ENCODE data around the gene MSLN. TPM values are rescaled to one million over a fixed set of nuclear protein-coding genes. Genes with fewer than 3 reads are reported as not detected.

MSLN gene
- total RNA-seq, 1 experiment from 2014 or later: not detected

DNA sequence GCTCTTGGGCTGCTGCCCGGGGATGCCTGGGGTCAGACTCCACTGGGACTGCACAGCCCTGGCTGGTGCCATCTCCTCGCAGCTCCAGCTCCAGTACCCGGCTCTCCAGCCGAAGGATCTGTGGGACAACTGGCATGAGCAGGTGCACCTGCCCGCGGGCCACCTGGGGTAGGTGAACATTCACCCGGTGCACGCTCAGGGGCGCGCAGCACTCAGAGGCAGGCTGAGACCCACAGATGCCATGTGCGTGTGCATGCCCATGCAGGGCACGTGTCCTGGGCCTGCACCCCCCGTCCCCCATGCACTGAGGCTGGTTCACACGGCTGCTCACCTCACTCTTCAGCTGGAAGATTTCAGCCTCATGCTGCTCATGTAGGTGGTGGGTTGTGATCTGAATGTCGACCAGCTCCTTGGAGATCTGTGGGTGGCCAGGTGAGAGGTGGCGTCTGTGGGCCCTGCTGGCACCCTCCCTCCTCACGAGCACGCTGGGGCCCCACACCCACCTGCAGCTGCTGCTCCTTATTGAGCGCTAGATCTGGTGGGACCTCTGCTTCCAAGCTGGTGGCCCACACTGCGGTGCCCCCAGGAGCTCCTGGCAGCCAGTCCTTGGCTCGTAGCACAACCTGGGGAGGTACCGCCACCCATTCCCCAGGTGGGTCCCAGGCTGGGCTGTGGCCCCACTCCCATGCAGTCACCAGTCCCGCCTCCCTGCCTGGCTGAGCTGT is 34.9 kb upstream of the MSLN start:
- 0 out of 2 replicates have a peak, but pooled peaks cover 6% of the 10 kb centered on the region for H3K36me3 ChIP-seq (ENCODE audit: insufficient read depth, low read length)
- H3K9me3 ChIP-seq (ENCODE audit: low read length): no peaks in the 10 kb centered on the region
- DNase-seq: peak; percentile 72
- H3K79me2 ChIP-seq (ENCODE audit: low read length): peaks cover 33% of the 10 kb centered on the region
- H3K27me3 ChIP-seq (ENCODE audit: low read length): no peaks in the 10 kb centered on the region
- H2AFZ ChIP-seq (ENCODE audit: low read length): no peak overlapping the region
- H3K4me3 ChIP-seq (ENCODE audit: low read length): peak overlapping the region; percentile 73
- peak overlapping the region; percentile 89 for H3K4me2 ChIP-seq (ENCODE audit: low read depth, low read length, poor library complexity, severe bottlenecking)
- peak overlapping the region; percentile 75 for H3K9ac ChIP-seq (ENCODE audit: low read length)
- peaks cover 8% of the 10 kb centered on the region for H4K20me1 ChIP-seq (ENCODE audit: insufficient read depth, low read depth, low read length)
- H3K9me2 ChIP-seq (replicated peaks; ENCODE audit: insufficient read depth, low read length): no peaks in the 10 kb centered on the region
- H3K27ac ChIP-seq (ENCODE audit: low read length): peak overlapping the region; percentile 91
- peaks cover 83% of the 10 kb centered on the region for H3K4me1 ChIP-seq (ENCODE audit: low read length)

DNA sequence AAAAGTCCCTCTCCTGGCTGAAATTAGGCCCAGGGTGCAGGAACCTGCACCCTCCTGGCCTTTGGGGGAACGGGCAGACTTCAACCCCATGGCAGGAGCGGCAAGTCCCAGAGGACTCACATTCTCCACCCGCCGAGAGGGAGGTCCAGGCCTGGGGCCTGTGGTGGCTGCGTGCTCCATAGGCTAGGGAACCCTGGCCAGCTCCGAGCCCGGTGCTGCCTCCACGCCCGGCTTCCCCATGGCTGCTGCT is 34.4 kb upstream of the MSLN start:
- H4K20me1 ChIP-seq (ENCODE audit: insufficient read depth, low read depth, low read length): peaks cover 8% of the 10 kb centered on the region
- H3K9me2 ChIP-seq (replicated peaks; ENCODE audit: insufficient read depth, low read length): no peaks in the 10 kb centered on the region
- peak overlapping the region; percentile 89 for H3K4me2 ChIP-seq (ENCODE audit: low read depth, low read length, poor library complexity, severe bottlenecking)
- peak overlapping the region; percentile 91 for H3K27ac ChIP-seq (ENCODE audit: low read length)
- H3K4me3 ChIP-seq (ENCODE audit: low read length): peak overlapping the region; percentile 73
- H2AFZ ChIP-seq (ENCODE audit: low read length): no peak overlapping the region
- H3K9me3 ChIP-seq (ENCODE audit: low read length): no peaks in the 10 kb centered on the region
- no peak for DNase-seq
- no peaks in the 10 kb centered on the region for H3K27me3 ChIP-seq (ENCODE audit: low read length)
- H3K36me3 ChIP-seq (ENCODE audit: insufficient read depth, low read length): 0 out of 2 replicates have a peak, but pooled peaks cover 6% of the 10 kb centered on the region
- H3K9ac ChIP-seq (ENCODE audit: low read length): peak overlapping the region; percentile 75
- peaks cover 88% of the 10 kb centered on the region for H3K4me1 ChIP-seq (ENCODE audit: low read length)
- H3K79me2 ChIP-seq (ENCODE audit: low read length): peaks cover 33% of the 10 kb centered on the region

DNA sequence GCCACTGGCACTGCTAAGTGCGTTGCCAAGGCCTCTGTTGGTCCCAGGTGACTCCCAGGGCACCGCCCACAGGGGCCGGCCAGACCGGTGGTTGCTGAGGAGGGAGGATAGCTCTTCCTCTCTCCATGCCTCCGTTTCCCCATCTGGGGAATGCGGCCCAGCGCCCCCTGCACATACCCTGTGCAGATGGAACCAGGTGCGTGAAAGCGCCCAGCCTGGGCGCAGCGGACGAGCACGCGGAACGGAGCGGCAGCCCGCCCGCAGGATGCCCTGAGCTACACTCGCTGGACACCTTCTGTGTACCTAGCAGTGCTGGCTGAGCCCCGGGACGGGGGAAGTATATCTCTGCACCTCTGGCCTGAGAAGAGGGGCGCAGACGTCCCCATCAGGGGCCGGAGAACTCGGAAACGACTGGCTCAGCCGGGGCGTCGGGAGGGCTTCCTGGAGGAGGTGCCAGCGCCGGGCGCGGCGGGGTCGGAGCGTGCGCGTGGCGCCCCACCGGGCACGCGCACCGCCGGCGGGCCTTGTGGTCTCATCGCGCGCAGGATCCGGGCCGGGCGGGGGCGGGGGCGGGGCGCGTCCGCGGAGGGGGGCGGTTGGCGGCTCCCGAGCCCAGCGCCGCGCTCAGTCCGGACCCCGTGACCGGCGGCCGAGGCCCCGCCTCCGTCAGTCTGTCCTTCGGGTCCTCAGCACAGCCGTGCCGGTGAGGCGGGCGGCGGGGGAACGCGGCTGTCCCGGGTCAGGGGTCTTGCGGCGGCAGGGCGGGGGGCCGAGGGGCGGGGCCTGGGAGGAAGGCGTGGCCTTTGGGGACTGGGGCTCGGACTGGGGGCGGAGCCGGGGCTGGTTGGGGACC is 33.9 kb upstream of the MSLN start, which contains the start of the genes CCDC78 and HAGHL:
CCDC78 (minus strand) TSS at position 6 of the 853 bp plus-strand sequence. CDS start 76 bp downstream, outside the sequence.
HAGHL (plus strand) TSS at position 669 of the 853 bp plus-strand sequence. CDS start 404 bp downstream, outside the sequence.
- Histone ChIP-seq H3K79me2 (ENCODE audit: low read length) (peaks cover 31% of the 10 kb centered on the region), H3K4me2 (ENCODE audit: low read depth, low read length, poor library complexity, severe bottlenecking) (peak within 1 kb of the TSS; percentile 93), H3K36me3 (ENCODE audit: insufficient read depth, low read length) (0 out of 2 replicates have a peak, but pooled peaks cover 6% of the 10 kb centered on the region)

DNA sequence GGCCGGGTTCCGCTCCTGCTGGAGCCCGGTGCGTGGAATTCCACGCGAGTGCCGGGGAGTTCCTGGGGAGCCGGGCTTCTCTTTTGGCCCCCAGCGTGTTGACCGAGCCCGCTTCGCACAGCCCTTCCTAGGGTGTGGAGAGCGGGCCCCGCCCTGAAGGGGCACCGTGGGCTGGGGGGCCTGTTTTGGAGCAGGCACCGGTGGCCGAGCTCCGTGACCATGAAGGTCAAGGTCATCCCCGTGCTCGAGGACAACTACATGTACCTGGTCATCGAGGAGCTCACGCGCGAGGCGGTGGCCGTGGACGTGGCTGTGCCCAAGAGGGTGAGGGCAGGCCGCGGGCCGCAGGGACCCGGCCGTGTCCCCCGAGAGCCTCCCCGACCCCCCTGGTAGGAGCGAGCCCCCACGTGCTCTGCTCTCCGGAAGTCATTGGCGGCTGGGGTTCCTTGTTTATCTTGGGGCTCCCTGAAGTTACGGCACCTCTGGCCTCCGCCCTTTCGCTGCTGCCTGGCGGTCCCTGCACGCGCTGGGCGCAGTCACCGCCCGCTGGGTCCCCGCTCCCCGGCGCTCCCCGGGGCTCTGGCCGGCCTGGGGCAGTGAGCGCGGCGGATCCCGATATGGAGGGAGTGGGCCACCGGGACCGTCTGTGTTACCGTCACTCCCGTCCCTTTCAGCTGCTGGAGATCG is 33.1 kb upstream of the MSLN start:
- Histone ChIP-seq H3K4me1 (ENCODE audit: low read length) (peaks cover 83% of the 10 kb centered on the region), H3K4me3 (ENCODE audit: low read length) (peak overlapping the region; percentile 91), H3K9me2 (replicated peaks; ENCODE audit: insufficient read depth, low read length) (no peaks in the 10 kb centered on the region), H2AFZ (ENCODE audit: low read length) (no peak overlapping the region), H3K4me2 (ENCODE audit: low read depth, low read length, poor library complexity, severe bottlenecking) (peak overlapping the region; percentile 93), H4K20me1 (ENCODE audit: insufficient read depth, low read depth, low read length) (no peaks in the 10 kb centered on the region; the same call in 1 of the 2 replicates), H3K27me3 (ENCODE audit: low read length) (no peaks in the 10 kb centered on the region), H3K9me3 (ENCODE audit: low read length) (no peaks in the 10 kb centered on the region), H3K36me3 (ENCODE audit: insufficient read depth, low read length) (0 out of 2 replicates have a peak, but pooled peaks cover 6% of the 10 kb centered on the region), H3K9ac (ENCODE audit: low read length) (peak overlapping the region; percentile 94), H3K27ac (ENCODE audit: low read length) (peak overlapping the region; percentile 97), H3K79me2 (ENCODE audit: low read length) (peaks cover 26% of the 10 kb centered on the region)
- DNase-seq: peak; percentile 91

More for the DNA sequence above, 33.9 kb upstream of the MSLN start, which contains the start of the genes CCDC78 and HAGHL:
- Histone ChIP-seq H3K27ac (ENCODE audit: low read length) (peak within 1 kb of the TSS; percentile 97), H3K9me2 (replicated peaks; ENCODE audit: insufficient read depth, low read length) (no peaks in the 10 kb centered on the region), H2AFZ (ENCODE audit: low read length) (no peak within 1 kb of the TSS), H3K27me3 (ENCODE audit: low read length) (no peaks in the 10 kb centered on the region), H3K4me1 (ENCODE audit: low read length) (peaks cover 90% of the 10 kb centered on the region), H3K9me3 (ENCODE audit: low read length) (no peaks in the 10 kb centered on the region), H3K9ac (ENCODE audit: low read length) (peak within 1 kb of the TSS; percentile 94), H3K4me3 (ENCODE audit: low read length) (peak within 1 kb of the TSS; percentile 91), H4K20me1 (ENCODE audit: insufficient read depth, low read depth, low read length) (peaks cover 5% of the 10 kb centered on the region)
- peak; percentile 94 for DNase-seq

DNA sequence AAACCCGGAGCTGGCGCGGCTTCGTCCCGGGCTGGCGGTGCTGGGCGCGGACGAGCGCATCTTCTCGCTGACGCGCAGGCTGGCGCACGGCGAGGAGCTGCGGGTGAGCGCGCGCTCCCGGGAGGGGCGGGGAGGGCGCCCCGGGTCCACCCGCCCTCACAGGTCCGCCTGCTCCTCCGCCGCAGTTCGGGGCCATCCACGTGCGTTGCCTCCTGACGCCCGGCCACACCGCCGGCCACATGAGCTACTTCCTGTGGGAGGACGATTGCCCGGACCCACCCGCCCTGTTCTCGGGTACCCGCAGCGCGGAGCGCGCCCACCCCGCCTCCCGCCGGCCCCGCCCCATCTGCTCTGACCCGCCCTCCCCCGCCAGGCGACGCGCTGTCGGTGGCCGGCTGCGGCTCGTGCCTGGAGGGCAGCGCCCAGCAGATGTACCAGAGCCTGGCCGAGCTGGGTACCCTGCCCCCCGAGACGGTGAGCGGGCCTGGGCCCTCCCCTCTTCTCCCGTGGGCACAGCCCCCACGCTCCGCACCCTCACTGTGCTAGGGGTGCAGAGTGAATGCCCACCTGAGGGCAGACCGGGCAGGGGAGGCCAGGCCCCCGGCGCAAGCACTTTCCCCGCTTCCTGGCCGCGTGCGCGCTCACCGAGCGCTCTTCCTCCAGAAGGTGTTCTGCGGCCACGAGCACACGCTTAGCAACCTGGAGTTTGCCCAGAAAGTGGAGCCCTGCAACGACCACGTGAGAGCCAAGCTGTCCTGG is 32.2 kb upstream of the MSLN start:
- H3K27ac ChIP-seq (ENCODE audit: low read length): peak overlapping the region; percentile 97
- peak overlapping the region; percentile 91 for H3K4me3 ChIP-seq (ENCODE audit: low read length)
- peaks cover 12% of the 10 kb centered on the region; the same call in 1 of the 2 replicates for H3K36me3 ChIP-seq (ENCODE audit: insufficient read depth, low read length)
- no peaks in the 10 kb centered on the region; the same call in 1 of the 2 replicates for H4K20me1 ChIP-seq (ENCODE audit: insufficient read depth, low read depth, low read length)
- no peak overlapping the region for H2AFZ ChIP-seq (ENCODE audit: low read length)
- H3K4me1 ChIP-seq (ENCODE audit: low read length): peaks cover 74% of the 10 kb centered on the region
- H3K9ac ChIP-seq (ENCODE audit: low read length): peak overlapping the region; percentile 94
- peaks cover 21% of the 10 kb centered on the region for H3K79me2 ChIP-seq (ENCODE audit: low read length)
- DNase-seq: peak; percentile 97
- H3K27me3 ChIP-seq (ENCODE audit: low read length): no peaks in the 10 kb centered on the region
- H3K9me3 ChIP-seq (ENCODE audit: low read length): no peaks in the 10 kb centered on the region
- peak overlapping the region; percentile 93 for H3K4me2 ChIP-seq (ENCODE audit: low read depth, low read length, poor library complexity, severe bottlenecking)
- H3K9me2 ChIP-seq (replicated peaks; ENCODE audit: insufficient read depth, low read length): no peaks in the 10 kb centered on the region

DNA sequence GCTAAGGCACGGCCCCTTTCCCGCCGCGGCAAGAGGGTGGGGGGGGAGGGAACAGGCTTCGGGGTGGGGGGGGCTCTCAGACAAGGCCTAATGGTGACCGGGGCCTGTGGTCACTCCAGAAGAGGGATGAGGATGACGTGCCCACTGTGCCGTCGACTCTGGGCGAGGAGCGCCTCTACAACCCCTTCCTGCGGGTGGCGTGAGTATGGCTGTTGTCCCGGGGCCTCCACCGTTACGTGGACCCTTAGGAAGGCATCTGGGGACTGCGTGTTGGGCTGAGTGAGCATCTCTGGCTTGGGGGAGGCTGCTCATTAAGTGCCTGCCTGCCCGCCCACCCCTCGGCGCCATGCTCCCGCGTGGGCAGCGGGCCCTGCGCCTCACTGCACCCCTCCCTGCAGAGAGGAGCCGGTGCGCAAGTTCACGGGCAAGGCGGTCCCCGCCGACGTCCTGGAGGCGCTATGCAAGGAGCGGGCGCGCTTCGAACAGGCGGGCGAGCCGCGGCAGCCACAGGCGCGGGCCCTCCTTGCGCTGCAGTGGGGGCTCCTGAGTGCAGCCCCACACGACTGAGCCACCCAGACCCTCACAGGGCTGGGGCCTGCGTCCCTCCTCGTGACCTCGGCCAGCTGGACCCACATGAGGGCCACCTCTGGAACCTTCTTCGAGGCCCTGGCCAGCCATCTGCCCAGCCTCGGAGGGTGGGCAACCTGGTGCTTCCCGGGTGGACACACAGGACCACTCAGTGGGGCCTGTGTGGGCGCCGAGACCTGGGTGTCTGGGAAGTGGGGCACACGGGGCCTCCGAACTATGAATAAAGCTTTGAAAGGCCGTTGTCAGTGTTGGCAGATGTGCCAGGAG is 31.4 kb upstream of the MSLN start:
- Histone ChIP-seq H3K9ac (ENCODE audit: low read length) (peak overlapping the region; percentile 91), H3K4me1 (ENCODE audit: low read length) (peaks cover 66% of the 10 kb centered on the region), H3K79me2 (ENCODE audit: low read length) (peaks cover 21% of the 10 kb centered on the region), H4K20me1 (ENCODE audit: insufficient read depth, low read depth, low read length) (no peaks in the 10 kb centered on the region), H3K4me2 (ENCODE audit: low read depth, low read length, poor library complexity, severe bottlenecking) (peak overlapping the region; percentile 93), H3K36me3 (ENCODE audit: insufficient read depth, low read length) (peaks cover 12% of the 10 kb centered on the region; the same call in 1 of the 2 replicates), H3K27ac (ENCODE audit: low read length) (peak overlapping the region; percentile 64), H3K9me3 (ENCODE audit: low read length) (no peaks in the 10 kb centered on the region), H3K4me3 (ENCODE audit: low read length) (peak overlapping the region; percentile 91), H3K27me3 (ENCODE audit: low read length) (no peaks in the 10 kb centered on the region), H2AFZ (ENCODE audit: low read length) (no peak overlapping the region), H3K9me2 (replicated peaks; ENCODE audit: insufficient read depth, low read length) (no peaks in the 10 kb centered on the region)
- DNase-seq: no peak
